Activated CD8-positive, alpha-beta memory T cell treated with anti-CD3 and anti-CD28 coated beads, Interleukin-2, amount 50 U/mL, for 4 hours (primary cell): ENCODE data around the gene ZNF823.
"Not testable (repeated sequence)": the region's sequence is repeated elsewhere in the genome, so short reads cannot be mapped to it uniquely, and the experiment has no call there.

Experiments used
- DNase-seq: peaks from one replicate; pipeline ENCODE4 v3.0.0-alpha.2; 2020

Gene ZNF823

GRCh38 chr19:11676661-11677600 is 61.8 kb downstream of the ZNF823 start:
- DNase-seq: not testable (repeated sequence)

DNA sequence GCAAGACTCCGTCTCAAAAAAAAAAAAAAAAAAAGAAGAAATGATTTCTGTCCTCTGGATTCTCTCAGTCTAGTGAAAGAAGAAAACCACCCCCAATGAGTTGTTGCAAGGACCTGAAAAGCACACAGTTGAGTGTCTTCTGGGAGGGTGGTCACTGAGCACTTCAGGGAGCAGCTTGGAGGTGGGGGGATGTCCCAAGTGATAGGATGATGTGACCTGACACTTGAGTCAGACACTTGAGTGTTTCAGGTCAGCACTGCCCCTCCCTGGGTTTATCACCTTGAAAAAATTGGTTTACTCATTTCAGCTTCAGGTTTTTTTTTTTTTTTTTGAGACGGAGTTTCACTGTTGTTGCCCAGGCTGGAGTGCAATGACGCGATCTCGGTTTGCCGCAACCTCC is 63.2 kb downstream of the ZNF823 start:
- DNase-seq: no peak

- DNase-seq: no peak
Observed at GRCh38 chr19:11674067-11674492, 64.7 kb downstream of the ZNF823 start.

DNA sequence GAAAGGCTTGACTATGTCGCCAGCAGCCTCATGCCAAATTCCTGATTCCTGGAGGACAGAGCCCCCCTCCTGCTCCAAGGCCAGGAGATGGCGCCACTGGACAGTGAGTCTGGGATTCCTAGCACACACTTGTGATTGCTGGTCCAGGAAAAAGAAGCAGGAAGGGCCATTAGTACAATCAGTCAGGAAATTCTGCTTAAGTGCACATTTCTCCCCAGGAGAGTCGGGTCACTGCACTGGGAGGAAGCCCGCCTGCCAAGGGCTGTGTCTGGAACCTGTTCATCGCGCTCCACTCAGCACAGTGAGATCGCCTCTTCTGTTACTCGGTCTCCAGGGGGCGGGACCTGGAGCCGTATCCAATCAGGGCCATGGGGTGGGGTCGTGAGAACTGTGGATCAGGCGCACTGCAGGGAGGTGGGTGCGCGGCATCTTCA is 65.1 kb downstream of the ZNF823 start:
- no peak for DNase-seq
